IMR-90 (cell line): Measurements from ENCODE around the gene KCNT2.

Source experiments
- BHLHE40 ChIP-seq: fragments of 150-350 bp; IDR thresholded peaks from 2 replicates; pipeline ENCODE4 v1.6.1; 2016; ENCODE audit warnings: mild to moderate bottlenecking, low read depth, low read length
- MAZ ChIP-seq: IDR thresholded peaks from 2 replicates; pipeline ENCODE4 v1.6.1; 2012; ENCODE audit warnings: low read depth, mild to moderate bottlenecking, low read length, improper control_type of control experiment, moderate library complexity, borderline replicate concordance
- RAD21 ChIP-seq: IDR thresholded peaks from 2 replicates; pipeline ENCODE4 v1.6.1; 2012; ENCODE audit warnings: low read length, improper control_type of control experiment
- SMC3 ChIP-seq: fragments of 150-350 bp; IDR thresholded peaks from 2 replicates; pipeline ENCODE4 v1.6.1; 2016; ENCODE audit warnings: low read depth, mild to moderate bottlenecking, antibody characterized with exemption, low read length, moderate library complexity
- TF ChIP-seq, protein P1 (sequence below): conservative IDR thresholded peaks from 2 replicates; pipeline ENCODE4 v1.5.1; 2012; ENCODE audit warnings: mild to moderate bottlenecking, low read depth, low read length, improper control_type of control experiment
- TF ChIP-seq, protein P2 (sequence below): fragments of 150-350 bp; IDR thresholded peaks from 2 replicates; pipeline ENCODE4 v1.6.1; 2017; ENCODE audit warnings: mild to moderate bottlenecking, antibody characterized with exemption, low read length, low read depth

- TF ChIP-seq MAZ (no peak), RAD21 (no peak), BHLHE40 (no peak), SMC3 (no peak)
- TF ChIP-seq, protein P1, sequence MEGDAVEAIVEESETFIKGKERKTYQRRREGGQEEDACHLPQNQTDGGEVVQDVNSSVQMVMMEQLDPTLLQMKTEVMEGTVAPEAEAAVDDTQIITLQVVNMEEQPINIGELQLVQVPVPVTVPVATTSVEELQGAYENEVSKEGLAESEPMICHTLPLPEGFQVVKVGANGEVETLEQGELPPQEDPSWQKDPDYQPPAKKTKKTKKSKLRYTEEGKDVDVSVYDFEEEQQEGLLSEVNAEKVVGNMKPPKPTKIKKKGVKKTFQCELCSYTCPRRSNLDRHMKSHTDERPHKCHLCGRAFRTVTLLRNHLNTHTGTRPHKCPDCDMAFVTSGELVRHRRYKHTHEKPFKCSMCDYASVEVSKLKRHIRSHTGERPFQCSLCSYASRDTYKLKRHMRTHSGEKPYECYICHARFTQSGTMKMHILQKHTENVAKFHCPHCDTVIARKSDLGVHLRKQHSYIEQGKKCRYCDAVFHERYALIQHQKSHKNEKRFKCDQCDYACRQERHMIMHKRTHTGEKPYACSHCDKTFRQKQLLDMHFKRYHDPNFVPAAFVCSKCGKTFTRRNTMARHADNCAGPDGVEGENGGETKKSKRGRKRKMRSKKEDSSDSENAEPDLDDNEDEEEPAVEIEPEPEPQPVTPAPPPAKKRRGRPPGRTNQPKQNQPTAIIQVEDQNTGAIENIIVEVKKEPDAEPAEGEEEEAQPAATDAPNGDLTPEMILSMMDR, result no peak
- TF ChIP-seq, protein P2, sequence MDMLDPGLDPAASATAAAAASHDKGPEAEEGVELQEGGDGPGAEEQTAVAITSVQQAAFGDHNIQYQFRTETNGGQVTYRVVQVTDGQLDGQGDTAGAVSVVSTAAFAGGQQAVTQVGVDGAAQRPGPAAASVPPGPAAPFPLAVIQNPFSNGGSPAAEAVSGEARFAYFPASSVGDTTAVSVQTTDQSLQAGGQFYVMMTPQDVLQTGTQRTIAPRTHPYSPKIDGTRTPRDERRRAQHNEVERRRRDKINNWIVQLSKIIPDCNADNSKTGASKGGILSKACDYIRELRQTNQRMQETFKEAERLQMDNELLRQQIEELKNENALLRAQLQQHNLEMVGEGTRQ, result no peak
Observed at GRCh38 chr1:196425513-196425912, 182.7 kb downstream of the KCNT2 start.
